Renal cortical epithelial cell (primary cell): ENCODE measurements around the gene WNT7A. TPM values are rescaled to one million over a fixed set of nuclear protein-coding genes. Genes with fewer than 3 reads are reported as not detected.
A peak's percentile ranks its signal among the peaks of the same experiment; 100 is the strongest.
"Not testable (repeated sequence)": the region's sequence is repeated elsewhere in the genome, so short reads cannot be mapped to it uniquely, and the experiment has no call there.

Experiments used
- DNase-seq: peaks from one replicate; pipeline ENCODE4 v3.0.0-alpha.2; 2011; ENCODE audit warnings: low read depth
- total RNA-seq: library from RNA; depleted of rRNA; stranded (reverse); fragments of >200 nt; gene quantifications from 2 replicates; pipeline ENCODE4 v1.2.3, GENCODE V29; 2014

The WNT7A gene
- total RNA-seq = 23.1 and 54.5 TPM in 2 replicates

DNA sequence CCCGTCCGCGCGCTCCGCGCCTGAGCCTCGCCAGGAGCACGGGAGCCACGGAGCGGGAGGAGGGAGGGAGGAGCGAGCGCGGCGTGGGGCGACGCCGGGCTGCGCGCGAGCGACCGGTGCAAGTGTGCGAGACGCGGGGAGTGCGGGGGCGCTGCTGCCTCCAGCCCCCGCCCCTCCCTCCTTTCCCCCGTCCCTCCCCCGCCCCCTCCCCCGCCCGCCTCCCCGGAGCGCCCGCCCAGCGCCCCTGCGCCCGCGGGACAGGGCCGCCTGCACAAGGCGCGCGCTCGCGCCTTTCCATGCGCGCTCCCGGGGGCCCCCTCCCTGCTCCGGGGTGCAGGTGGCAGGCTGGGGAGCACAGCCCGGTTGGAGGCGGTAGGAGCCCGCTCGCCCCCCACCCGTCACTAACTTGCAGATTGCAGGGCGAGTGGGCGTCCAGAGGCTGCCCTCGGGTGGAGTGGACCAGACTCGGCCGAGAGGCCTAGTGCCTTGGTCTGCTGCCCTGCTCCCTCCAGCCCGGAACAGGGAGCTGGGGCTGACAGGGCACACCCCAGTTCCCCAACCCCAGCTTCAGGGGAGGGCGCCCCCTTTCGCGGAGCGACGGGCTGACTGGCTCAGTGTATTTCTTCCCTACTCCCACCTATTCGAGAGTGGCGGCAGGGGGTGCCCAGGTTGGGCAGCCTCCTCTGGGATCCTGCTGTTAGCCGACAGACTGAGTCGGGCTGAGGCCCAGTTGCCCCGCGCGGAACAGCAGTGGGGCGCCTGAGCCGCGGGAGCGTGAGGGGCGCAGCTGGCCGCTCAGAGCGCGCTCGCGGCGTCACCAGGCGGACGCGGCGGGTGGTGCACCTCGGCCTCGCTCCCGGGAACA lies at the start of gene WNT7A:
Gene WNT7A (minus strand): TSS at position 126 of the 865 bp plus-strand sequence. CDS start 255 bp downstream, outside the sequence.
- no peak for DNase-seq

DNA sequence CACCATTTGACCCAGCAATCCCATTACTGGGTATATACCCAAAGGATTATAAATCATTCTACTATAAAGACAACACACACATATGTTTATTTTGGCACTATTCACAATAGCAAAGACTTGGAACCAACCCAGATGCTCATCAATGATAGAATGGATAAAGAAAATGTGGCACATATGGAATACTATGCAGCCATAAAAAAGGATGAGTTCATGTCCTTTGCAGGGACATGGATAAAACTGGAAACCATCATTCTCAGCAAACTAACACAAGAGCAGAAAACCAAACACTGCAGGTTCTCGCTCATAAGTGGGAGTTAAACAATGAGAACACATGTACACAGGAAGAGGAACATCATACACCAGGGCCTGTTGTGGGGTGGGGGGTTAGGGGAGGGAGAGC lies 48.9 kb upstream of the WNT7A start:
- not testable (repeated sequence) for DNase-seq

DNA sequence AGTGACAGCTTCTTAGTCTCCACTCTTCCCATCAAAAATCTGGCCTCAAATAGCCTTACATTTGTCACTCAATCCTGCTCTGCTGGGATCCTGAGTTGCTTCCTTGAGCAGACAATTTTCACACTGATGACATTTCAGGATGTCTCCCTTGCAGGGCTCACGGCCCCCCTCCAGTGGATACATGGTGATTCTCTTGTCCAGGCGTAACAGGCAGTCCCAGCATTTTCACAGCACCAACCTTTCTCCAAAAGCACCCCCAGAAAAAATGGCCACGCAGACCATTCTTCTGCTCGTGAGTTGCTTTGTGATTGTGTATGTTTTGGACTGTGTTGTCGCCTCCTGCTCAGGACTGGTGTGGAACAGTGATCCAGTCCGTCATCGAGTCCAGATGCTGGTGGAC lies 47.4 kb upstream of the WNT7A start:
- no peak for DNase-seq

DNA sequence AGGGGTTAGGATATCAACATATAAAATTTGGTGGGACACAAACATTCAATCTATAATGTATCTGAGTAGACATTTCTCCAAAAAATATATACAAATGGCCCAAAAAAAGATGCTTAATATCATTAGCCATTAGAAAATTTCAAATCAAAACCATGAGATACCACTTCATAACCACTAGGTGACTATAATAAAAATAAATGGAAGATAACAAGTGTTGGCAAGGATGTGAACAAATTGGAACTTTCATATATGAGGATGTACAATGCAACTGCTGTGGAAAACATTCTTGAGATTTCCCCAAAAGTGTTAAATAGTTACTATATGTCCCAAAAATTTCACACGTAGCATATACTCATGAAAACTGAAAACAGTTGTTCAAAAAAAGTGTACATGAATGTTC lies 36.5 kb upstream of the WNT7A start:
- DNase-seq = no peak

DNA sequence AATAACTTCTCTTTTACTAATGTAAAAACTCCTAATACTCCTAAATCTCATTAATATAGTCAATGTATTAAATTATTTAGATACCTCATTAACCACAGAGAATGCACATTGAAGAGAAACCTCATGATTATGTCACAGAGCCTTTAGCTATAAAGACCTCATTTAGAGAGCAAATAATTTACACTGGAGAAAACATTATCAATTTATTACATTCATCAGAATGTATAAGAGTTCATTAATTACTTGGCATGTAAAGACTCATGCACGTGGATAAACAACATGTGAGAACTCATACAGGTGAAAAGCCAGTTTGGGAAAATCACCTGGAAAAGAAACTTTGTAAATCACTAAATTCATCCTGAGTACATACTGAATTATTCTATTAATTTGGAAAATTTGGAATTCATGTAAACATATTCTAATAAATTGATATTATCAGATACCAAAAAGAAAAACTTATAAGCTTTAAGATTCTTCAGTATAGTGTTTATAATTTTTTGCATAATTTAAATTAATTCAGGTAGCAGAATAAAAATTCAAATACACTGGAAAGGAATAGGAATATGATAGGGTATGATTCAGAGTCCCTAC lies 22.9 kb upstream of the WNT7A start:
- no peak for DNase-seq

DNA sequence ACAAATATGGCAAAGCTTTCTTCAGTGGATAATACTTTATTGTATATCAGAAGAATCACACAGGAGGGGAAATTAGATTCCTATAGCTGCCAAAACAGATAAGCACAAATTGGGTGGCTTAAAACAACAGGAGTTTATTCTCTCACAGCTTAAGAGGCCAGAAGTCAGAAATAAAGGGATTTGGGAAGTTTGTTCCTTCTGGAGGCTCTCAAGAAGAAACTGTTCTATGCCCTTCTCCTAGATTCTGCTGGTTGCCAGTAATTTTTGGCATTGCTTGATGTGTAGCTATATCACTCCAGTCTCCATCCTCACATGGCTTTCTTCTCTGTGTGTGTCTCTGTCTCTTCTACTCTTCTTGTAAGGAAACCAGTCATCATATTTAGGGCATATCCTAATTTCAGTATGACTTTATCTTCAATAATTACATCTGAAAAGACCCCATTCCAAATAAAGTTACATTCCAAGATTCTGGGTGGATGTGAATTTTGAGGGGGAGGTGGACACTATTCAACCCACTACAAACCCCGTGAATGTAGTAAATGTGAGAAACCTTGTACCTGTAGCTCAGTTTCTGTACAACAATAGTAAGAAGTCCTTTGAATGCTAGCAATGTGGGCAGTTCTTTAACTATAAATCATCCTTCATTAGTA lies 22.2 kb upstream of the WNT7A start:
- no peak for DNase-seq

DNA sequence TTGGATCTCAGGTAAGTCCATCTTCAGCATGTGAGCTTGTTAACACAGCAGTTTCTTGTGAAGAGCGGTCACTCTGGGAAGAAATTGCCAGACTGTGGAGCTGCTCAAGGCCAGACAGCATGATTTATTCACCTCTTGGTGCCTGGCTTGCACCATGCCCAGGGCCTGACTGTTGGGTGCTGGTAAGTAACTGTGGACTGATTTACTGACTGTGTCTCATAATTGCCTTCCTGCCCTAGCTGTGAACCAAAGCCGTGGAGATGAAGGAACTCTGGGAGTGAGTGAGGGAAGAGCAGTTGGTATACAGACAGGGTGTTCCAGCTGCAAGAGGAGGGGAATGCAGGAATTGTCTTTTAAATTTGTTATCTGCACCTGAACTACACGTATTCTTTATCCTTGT lies 18.5 kb upstream of the WNT7A start:
- DNase-seq = no peak

DNA sequence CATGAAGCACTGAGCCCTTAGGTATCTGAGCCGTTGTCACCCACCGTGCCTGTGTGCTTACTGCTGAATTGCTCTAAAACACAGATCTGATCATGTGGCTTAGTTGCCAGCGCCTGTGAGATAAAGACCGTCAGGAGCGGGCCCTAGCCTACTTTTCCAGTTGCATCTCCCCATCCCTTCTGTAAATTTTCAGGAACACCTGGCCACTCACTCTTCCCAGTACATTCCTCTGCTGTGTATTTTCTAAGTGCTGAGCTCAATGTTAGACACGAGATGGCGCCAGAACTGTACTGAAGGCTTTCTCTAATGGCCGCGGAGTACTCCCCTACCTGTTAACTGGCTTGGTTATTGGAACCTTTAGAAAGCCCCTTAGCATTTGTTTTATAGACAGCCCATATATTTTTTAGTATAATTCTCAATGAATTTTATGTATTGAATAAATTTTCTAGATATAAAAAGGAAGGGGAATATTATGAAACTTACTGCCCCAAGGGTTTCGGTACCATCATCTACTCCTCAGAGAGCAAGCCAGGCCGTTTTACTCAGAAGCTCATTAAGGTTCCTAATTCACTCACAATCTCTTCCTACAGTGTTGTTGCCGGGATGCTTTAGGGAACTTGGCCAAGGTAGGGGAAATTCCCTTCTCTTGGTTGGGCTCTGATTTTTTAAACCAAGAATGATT lies 16.7 kb upstream of the WNT7A start:
- DNase-seq = peak; percentile 62

DNA sequence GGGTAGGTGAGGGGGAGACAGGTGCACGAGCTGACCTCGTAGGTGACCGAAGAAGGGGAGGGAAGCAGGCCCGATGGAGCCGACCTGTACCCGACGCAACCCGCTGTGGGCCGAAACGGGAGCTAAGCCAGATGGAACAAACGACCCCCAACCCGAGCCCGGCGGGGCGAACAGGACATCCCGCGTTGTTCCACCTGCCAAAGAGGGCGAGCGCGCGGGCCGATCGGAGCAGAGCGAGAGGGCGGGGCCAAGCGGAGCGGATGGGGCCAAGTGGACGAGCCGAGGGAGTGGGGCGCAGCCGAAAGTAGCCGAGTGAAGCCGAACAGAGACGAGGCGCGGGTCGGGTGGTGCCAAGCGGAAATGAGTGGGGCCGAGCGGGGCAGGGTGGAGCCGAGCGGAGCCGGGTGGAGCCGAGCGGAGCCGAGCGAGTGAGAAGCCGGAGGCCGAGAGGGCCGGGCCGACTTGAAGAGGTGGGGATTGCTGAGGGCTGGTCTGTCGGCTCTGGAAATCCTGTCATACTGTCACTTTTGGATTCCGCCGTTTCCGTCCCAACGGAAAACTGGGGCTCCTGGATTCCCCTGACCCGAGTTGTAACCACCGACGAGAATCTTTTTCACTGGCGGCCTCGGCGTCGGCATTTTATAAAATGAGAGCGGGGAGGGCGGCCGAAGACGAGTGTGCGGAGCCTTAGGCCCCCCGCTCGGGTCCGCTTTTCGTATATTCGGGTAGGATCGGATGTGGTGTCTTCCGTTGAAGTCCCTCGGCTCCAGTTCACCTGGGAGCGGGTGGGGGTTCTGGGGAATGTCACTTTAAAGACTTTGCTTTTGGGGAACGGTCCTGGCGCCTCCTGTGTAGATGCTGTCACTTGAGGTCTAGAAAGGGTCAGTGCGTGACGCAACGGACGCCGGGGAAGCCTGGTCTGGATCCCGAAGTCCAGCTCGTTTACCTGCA lies 15.6 kb upstream of the WNT7A start:
- DNase-seq = peak; percentile 73

DNA sequence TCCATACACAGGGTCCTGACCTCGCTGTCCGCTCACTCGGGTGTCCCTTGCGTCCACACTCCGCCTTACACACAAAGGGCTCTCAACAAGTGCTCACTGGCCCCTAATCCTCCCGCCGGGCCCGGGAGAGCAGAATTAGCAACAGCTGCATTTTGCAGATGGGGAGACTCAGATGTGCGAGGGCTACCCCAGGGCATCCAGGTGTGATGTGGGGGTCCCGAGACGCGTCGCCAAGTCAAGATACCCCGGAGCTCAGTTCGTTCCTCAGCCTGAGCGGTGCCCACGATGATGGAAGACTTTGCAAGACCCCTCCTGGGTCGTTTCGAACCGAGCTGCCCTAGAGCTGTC lies 14.9 kb upstream of the WNT7A start:
- no peak for DNase-seq

DNA sequence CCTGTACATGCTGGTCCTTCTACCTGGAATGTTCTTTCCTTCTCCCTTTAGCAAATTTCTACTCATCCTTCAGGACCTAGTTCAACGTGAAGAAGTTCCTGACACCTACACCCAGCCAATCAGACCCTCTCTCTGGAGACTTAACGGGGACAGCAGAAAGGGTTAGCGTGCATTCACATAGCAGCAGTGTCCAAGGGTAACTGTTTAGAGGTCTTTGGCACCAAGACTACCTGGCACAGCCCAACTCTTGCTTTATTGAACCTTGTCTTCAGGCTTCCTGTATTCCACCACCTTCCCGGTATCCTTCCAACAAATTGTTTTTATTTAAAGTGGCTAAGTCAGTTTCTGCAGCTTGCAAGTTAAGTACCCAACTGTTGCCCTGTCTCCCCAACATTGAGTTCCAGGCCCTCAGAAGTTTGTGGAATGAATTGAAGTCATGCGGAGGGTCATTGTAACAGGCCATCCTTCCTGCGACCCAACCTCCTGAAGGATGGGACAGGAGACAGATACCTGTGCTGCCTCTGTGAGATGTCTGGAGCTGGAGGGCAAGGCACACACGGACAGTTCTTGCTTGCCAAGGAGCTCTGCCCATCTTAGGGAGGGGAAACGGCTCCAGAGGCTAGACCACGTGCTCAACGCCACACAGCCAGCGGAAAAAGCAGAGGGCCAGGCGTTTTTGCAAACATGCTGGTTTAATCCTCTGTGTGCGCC lies 14.4 kb upstream of the WNT7A start:
- no peak for DNase-seq

DNA sequence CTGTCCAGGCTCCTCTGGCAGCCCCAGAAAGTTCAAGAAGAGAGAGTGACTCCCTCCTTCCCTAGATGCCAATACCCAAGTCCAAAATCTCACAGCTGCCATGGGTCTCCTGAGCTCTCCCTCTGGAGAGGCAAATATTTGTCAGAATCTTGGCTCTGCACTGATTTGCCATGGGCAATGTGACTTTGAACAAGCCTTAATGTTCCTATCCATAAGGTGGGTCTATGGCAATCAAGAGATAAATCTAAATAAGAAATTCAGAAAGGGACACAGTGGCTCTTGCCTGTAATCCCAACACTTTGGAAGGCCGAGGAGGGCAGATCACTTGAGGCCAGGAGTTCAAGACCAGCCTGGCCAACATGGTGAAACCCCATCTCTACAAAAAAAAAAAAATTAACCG lies 12.4 kb upstream of the WNT7A start:
- DNase-seq = no peak

DNA sequence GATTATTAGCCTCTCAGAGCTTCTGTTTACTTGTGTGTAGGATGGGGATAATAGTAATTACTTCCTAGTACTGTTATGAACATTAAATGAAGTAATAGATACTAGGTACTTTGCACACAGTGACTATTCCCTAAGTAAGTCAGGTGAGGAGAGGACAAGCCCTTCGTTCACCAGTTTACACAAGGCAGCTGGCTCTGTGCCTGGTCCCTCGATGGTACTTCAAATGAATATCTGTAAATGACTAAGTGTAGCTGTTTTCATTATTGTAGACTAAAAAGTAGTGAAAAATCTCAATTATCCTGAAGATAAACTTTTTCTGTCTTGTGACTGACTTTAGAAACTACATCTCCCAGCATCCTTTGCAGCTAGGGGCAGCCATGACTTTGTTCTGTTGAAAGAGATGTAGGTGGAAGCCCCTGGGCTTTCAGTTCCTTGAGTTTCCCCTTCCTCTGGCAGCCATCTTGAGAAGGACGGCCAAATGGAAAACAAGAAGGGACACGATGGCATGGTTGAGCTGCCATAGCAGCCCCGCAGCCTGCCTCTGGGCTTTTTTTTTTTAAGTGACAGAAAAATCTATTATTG lies 11.7 kb upstream of the WNT7A start:
- no peak for DNase-seq

DNA sequence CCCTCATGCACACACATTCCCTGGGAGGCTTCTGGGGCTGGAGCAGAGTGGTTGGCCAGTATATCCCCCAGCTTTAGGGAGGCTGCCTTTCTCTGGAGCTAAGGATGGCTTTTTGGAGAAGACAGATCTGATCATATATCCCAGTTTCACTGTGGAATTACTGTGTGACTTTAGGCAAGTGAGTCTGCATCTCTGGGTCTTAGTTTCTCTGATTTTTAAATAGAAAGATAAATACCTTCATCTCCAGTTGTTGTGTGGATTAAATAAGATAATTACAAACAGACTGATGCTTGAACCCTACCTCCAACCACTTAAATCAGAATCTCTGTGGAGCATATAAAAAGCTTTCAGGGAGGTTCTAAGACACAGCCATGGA lies 11.1 kb upstream of the WNT7A start:
- no peak for DNase-seq

DNA sequence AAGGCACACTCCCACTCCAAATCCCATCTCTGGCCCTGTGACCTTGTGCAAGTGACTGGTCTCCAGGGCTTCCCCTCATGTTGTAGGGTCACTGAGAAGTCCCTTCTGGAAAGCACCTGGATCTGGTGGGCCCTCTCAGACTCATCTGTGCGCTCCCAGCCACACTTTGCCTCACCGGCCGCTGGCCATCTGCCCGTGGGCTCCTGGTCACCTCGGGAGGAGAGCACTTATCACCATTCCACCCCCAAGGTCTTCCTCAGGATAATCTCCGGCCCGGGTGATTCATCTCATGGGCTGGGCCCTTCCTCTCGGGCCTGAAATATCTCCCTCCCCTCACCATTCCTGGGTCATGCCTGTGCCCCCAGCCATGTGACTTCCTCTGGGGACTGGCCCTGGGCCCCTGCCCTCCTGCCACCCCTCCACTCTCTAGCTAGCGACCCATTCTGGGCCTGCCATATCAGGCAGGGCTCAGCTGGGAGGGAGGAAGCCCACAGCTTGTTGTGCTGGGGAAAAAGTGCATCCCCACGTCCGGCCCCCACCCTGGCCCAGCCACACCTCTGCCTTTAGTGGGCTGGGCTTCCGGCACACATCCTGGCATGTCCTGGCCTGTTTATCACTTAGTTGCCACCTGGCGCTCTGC lies 10.6 kb upstream of the WNT7A start:
- DNase-seq = no peak

DNA sequence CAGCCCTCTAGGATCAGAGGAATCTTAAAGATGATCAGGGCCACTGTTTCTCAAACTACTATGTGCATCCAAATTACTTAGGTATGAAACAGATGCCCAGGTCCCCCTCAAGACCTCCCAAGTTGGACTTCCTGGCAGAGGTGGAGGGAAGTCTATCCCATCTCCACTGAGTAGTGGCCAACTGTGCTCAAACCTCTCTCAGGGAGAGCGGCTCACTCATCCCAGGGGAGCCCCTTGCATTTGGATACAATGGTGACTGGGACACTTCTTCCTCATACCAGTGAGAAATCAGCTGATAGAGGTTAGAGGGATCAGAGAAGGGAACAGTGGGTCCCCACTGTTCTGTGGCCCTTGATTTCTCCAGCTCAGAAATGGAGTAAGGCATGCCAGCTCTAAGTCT lies 8.7 kb upstream of the WNT7A start:
- DNase-seq = no peak

DNA sequence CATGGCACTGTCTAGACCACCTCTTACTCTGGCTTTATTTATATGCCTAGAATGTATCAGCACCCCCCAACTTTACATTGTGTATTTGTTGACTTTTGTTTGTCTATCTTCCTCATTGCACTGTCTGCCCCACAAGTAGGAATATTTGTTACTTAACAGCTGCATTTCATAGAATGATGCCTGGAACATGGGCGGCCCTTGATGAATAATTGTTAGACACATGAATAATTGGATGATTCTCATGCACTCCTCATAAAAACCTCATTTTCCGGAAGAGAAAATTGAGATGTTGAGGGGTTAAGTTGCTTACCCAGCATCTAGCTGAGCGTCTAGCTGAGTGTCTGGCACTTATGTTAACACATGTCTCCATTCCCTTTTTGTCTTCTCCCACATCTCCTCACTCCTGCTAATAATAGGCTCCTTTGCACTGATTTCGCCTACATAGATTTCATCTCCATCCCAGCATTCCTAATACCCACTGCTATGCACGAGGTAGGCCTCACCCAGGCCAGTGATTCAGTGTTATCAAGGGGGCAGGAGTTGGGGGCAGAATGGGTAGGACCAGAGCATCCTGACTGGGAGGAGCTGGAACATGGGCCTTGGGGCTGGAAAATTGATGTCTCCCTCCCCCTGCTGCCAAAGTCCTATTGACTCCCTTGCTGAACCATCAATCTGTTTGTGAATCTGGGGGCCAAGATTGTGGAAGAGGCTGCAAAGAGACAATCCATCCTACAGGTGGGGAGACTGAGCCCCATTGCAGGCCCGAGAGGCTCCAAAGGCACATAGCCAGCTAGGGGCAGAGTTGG lies 7.8 kb upstream of the WNT7A start:
- DNase-seq = no peak

DNA sequence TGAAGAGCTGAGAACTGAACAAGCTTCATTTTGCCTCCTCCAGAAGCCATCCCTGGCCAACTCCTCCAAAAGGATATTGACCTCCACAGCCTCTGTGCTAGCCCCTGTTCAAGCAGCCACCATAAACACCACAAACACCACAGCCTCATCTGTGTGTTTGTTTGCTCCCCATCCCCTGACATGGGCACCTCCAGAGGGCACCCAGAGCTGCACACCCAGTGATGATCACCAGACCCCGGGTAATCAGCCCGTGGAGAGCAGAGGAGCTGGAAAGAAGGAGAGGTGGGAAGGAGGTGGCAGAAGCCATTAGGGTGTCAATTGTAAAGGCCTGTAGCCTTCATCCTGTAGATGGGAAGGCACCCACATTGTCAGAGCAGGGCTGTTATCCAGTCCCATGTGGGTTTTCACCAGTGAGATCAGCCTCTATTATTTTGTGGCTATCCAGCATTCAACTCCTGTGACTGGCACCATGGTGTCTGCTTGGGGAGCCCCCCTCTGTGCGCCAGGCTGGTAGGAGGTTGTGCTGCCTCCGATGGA lies 6.8 kb upstream of the WNT7A start:
- DNase-seq = no peak

DNA sequence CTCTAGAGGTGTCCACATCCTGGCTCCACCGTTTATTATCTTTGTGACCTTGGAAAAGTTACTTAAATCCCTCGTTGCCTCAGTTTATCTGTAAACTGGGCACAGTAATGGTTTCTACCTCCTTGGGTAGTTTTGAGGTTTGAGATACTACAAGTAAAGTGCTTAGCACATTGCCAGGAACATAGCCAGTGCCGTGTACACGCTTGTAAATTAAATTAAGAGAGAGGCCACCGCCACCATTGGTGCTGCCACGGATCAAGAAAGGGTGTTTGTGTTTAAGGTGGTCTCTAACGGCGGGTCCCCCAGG lies 5.8 kb upstream of the WNT7A start:
- no peak for DNase-seq
